Activated T-cell treated with anti-CD3 and anti-CD28 coated beads, Interleukin-2, amount 50 U/mL, for 1 hour (primary cell): ENCODE data around the gene FSHR.

Experiments
- DNase-seq: peaks from one replicate; pipeline ENCODE4 v3.0.0-alpha.2; 2020

FSHR gene

GRCh38 chr2:49154140-49154539, at the start of gene FSHR:
Gene FSHR (minus strand): TSS chr2:49154515. CDS start chr2:49154417, 98 bp downstream.
- DNase-seq: no peak

- no peak for DNase-seq
These were observed 45.0 kb upstream of the FSHR start for GRCh38 chr2:49199266-49199665.

GRCh38 chr2:49194701-49195100, 40.4 kb upstream of the FSHR start:
- DNase-seq: no peak

GRCh38 chr2:49192036-49192435, 37.7 kb upstream of the FSHR start:
- no peak for DNase-seq

- no peak for DNase-seq
These were observed 35.4 kb upstream of the FSHR start for GRCh38 chr2:49189512-49190225.

GRCh38 chr2:49186050-49186648, 31.8 kb upstream of the FSHR start:
- no peak for DNase-seq

- DNase-seq: no peak
These were observed 24.3 kb upstream of the FSHR start for GRCh38 chr2:49178656-49179055.

- DNase-seq: no peak
These were observed 22.9 kb upstream of the FSHR start for GRCh38 chr2:49177194-49177593.

GRCh38 chr2:49175831-49176230, 21.5 kb upstream of the FSHR start:
- DNase-seq: no peak

GRCh38 chr2:49174750-49175149, 20.4 kb upstream of the FSHR start:
- no peak for DNase-seq

GRCh38 chr2:49167131-49167530, 12.8 kb upstream of the FSHR start:
- no peak for DNase-seq

- no peak for DNase-seq
These were observed 11.3 kb upstream of the FSHR start for GRCh38 chr2:49165662-49166061.

GRCh38 chr2:49164729-49165128, 10.4 kb upstream of the FSHR start:
- DNase-seq: no peak

- DNase-seq: no peak
These were observed 7.8 kb upstream of the FSHR start for GRCh38 chr2:49162151-49162550.

- no peak for DNase-seq
These were observed 576 bp upstream of the FSHR start for GRCh38 chr2:49154891-49155290.

GRCh38 chr2:49153252-49153651, 1.1 kb downstream of the FSHR start:
- no peak for DNase-seq

- DNase-seq: no peak
These were observed 1.5 kb downstream of the FSHR start for GRCh38 chr2:49152824-49153223.

- DNase-seq: no peak
These were observed 7.9 kb downstream of the FSHR start for GRCh38 chr2:49146401-49146800.

GRCh38 chr2:49131801-49132200, 22.5 kb downstream of the FSHR start:
- DNase-seq: no peak

GRCh38 chr2:49129034-49129433, 25.3 kb downstream of the FSHR start:
- DNase-seq: no peak

GRCh38 chr2:49123600-49123999, 30.7 kb downstream of the FSHR start:
- no peak for DNase-seq

- DNase-seq: no peak
These were observed 32.2 kb downstream of the FSHR start for GRCh38 chr2:49122107-49122506.

- DNase-seq: no peak
These were observed 41.3 kb downstream of the FSHR start for GRCh38 chr2:49113046-49113445.

GRCh38 chr2:49111456-49111855, 42.9 kb downstream of the FSHR start:
- no peak for DNase-seq

- DNase-seq: no peak
These were observed 43.3 kb downstream of the FSHR start for GRCh38 chr2:49111006-49111405.
